ENCODE results near the gene PCBP4.

- no peak for TF ChIP-seq ZFP3 (CRISPR knock-in tag; IDR thresholded peaks at IDR 0.05)
- no peak for TF ChIP-seq POU6F1 (CRISPR knock-in tag; IDR thresholded peaks at IDR 0.05; ENCODE audit: borderline replicate concordance, low read depth)
- TF ChIP-seq ISL1 (CRISPR knock-in tag; IDR thresholded peaks at IDR 0.05): no peak
- no peak for TF ChIP-seq CSDC2 (CRISPR knock-in tag; IDR thresholded peaks at IDR 0.05)
- no peak for TF ChIP-seq PPARA (CRISPR knock-in tag; IDR thresholded peaks at IDR 0.05; ENCODE audit: borderline replicate concordance)
- no peak for TF ChIP-seq CSRNP3 (CRISPR knock-in tag; IDR thresholded peaks at IDR 0.05)
- no peak for TF ChIP-seq PATZ1 (CRISPR knock-in tag; IDR thresholded peaks at IDR 0.05; ENCODE audit: borderline replicate concordance)
- no peak for TF ChIP-seq ESRRG (CRISPR knock-in tag; IDR thresholded peaks at IDR 0.05)
- no peak for TF ChIP-seq TOX (CRISPR knock-in tag; IDR thresholded peaks at IDR 0.05; ENCODE audit: borderline replicate concordance)
- no peak for TF ChIP-seq ARNTL (CRISPR knock-in tag; IDR thresholded peaks at IDR 0.05; ENCODE audit: borderline replicate concordance, low read depth)
- no peak for TF ChIP-seq GLIS3 (CRISPR knock-in tag; IDR thresholded peaks at IDR 0.05)
- no peak for TF ChIP-seq ZC3H10 (CRISPR knock-in tag; IDR thresholded peaks at IDR 0.05)
These were observed 37.0 kb upstream of the PCBP4 start for GRCh38 chr3:52004163-52004787.

Measured in SK-N-SH treated with all-trans-retinoic acid at 6 μM for 48 hours (cell line).